GM19467 (cell line): ENCODE data around the gene SHD.

Experiments
- ATAC-seq: cut with Tn5 transposase; IDR thresholded peaks from one replicate; pipeline ENCODE4 v1.9.1; 2021; ENCODE audit warnings: mild to moderate bottlenecking, moderate library complexity; ENCODE audit not compliant: unreplicated experiment

The SHD gene

GRCh38 chr19:4297901-4298809 is 19.1 kb downstream of the SHD start:
- ATAC-seq = no peak

DNA sequence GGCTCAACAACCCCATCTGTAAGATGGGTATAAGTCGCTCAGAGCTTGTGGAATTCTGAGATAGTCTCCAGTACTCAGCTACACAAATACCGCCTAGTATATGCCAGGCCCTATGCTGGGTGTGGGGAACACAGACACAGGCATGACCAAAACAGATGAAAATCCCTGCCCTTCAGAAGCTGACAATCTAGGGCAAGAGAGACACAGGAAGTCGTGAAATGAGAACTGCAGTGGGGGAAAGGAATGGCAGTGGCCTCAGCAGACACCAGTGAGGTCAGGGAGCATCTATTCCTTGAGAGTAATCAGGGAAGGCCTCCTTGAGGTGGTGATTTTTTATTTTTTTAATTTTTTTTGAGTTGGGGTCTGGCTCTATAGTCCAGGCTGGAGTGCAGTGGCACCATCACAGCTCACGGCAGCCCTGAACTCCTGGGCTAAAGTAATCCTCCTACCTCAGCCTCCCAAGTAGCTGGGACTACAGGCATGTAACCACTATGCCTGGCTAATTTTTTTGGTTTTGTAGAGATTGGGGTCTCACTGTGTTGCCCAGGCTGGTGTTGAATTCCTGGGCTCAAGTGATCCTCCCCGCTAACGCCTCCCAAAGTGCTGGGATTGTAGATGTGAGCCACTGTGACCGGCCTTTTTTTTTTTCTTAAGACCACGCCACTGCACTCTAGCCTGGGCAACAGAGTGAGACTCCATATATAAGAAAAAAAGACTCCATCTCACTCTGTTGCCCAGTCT is 19.9 kb downstream of the SHD start:
- no peak for ATAC-seq

DNA sequence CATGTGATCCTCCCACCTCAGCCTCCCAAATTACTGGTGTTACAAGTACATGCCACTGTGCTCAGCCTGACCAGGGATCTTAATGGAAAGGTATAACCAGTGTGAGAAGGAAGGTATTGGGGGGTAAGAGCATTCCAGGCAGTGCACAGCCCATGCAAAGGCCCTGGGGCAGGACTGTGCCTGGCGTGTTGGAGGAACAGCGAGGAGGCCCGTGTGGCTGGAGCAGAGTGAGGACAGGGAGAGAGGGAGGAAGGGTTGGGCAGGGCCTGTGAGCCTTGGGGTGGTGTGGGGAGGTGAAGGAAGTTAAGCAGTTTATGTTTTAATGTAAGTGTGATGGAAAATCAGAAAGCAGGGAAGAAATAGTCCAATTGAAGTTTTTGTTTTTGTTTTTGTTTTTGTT is 21.5 kb downstream of the SHD start:
- ATAC-seq = no peak

DNA sequence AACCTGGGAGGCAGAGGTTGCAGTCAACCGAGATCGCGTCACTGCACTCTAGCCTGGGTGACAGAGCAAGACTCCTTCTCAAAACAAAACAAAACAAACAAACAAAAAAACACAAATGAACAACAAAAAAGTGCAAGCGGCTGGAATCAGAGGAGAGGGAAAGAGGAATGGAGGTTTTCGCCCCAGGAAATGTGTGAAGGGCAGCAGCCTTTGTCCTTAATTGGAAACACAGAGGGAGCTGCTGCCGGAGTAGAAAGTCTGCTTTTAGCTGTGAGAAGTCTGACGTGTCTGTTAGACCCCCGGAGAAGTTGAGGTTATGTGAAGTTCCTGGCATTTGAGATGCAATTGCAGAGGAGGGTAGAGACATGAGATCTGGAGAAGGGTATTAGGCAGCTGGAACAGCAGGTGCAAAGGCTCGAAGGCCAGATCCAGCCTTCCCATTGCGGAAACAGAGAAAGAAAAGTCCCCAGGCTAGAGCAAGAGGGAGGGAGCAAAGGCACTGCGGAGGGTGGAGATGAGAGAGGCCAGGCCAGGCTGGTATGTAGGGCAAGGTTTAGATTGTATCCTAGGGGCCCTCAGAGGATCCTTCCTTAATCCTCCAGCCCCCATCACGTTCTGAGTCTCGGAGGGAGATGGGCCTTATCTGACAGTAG is 22.6 kb downstream of the SHD start:
- no peak for ATAC-seq

DNA sequence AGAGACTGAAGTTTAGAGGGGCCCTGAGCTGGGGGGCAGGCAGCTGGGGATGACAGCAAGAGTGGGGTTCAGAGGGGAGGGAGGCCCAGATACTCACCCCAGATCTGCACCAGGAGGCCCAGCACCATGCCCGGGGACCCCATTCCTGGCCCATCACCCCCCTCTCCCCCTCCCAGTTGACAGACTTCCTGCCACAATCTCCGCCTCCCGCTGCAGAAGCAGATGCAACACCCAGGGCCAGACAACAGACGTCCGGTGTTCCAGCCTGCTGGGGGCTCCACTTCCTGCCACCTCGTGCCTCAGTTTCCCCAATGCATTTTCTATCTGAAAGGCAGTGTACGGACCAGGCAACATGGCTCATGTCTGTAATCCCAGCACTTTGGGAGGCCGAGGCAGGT is 23.2 kb downstream of the SHD start, which contains the start of gene TMIGD2:
Gene TMIGD2, minus strand, starts transcription at position 147 of the 398 bp plus-strand sequence. Its CDS starts 4 bp downstream, at position 143.
- no peak for ATAC-seq

- no peak for ATAC-seq
Observed at GRCh38 chr19:4303819-4304537, 24.9 kb downstream of the SHD start.

DNA sequence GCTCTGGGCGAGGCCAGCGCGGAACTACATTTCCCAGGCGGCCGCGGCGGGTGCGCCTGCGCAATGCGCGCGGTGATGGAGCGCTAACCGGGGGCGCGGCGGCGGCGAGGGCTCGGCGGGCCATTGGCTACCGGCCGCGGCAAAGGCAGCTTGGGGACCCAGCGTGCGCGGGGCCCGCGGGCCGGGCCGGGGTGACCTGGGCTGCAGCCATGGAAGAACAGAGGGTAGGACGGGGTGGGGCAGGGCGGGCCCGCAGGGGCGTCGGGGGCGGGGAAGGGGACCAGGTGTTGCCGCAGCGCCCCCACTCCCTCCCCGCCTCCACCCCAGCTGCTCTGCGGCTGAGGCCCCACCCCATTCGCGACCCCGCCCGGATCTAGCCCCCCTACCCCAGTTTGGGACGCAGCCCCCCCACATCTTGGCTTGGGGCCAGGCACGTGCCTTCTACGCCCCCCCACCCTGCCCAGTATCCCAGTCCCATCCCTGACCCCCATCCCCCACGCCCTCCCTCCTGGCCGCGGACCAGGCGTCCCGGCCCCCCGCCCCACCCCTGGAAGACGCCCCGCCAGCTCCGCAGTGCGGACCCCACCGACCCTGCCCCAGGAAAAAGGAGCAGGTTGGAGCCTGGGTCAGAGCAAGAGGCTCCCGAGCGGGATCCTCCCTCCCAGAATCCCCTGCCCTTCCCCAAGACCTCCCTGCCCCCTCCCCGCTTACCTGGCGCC is 25.6 kb downstream of the SHD start, which contains the start of gene FSD1:
Gene FSD1, plus strand, starts transcription at position 61 of the 719 bp plus-strand sequence. Its CDS starts 149 bp downstream, at position 210.
- no peak for ATAC-seq

DNA sequence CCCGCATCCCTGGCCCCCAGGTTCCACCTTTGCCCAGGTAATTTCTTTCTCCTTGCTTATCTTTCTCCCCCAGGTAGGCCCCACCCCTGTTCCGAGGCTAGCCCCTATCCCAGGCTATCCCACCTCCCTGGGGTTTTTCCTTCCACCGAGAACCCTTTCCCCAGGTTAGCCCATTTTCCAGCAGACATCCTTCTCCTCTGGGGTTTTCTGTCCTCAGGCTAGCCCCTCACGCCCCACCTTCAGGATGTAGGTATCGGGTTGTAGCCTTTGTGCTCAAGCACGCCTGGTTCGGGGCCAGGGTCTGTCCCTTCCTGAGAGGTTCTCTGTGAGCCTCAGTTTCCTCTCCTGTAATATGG is 26.2 kb downstream of the SHD start:
- ATAC-seq = no peak

DNA sequence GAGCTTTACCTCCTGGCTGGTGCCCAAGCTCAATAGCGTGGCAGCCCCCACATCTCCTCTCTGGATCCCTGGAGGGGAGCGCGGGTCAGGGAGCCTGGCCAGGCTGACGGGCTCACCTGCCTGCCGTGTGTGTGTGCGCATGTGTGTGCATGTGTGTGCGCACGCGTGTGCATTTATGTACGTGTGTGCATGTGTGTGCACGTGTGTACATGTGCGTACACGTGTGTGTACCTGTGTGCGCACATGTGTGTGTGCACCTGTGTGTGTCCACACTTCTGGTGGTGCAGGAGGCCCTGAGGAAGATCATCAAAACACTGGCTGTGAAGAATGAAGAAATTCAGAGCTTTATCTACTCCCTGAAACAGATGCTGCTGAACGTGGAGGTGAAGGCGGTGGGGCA is 26.6 kb downstream of the SHD start:
- ATAC-seq = no peak

GRCh38 chr19:4310247-4311121 is 31.4 kb downstream of the SHD start:
- ATAC-seq = no peak

DNA sequence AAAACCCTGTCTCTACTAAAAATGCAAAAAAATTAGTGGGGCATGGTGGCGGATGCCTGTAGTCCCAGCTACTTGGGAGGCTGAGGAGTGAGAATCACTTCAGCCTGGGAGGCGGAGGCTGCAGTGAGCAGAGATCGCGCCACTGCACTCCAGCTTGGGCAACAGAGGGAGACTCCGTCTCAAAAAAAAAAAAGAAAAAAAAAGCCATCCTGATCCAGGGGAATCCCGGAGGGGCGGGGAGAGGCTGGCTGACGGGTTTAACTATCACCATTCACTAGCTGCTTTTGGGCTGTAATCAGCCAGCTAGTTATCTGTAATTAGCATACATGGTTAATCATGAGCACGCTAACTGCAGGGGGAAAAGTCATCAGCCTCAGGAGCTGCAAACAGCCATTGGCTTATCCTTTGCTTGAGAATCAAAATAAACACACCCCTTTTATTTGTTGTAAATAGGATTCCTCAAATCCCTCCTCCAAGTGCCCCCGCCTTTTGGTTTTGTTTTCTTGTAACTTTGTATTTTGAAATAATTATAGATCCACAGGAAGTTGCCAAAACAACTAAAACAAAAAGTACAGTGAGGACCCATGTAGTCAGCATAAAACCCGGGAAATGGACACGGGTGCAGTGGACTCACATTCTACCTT is 34.9 kb downstream of the SHD start:
- no peak for ATAC-seq

DNA sequence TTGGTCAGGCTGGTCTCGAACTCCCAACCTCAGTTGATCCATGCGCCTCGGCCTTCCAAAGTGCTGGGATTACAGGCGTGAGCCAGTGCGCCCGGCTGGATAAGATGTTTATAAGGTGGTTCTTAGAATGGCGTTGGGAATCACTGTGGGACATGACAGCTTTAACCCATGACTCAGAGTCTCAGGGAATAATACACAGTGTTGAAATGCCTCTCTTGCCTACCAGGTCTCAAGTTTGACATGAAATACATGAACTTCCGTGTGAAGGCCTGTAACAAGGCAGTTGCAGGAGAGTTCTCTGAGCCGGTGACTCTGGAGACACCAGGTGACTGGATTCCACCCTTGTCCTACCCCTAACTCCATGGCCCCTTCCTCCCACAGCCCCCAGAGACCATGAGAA is 37.9 kb downstream of the SHD start:
- no peak for ATAC-seq

DNA sequence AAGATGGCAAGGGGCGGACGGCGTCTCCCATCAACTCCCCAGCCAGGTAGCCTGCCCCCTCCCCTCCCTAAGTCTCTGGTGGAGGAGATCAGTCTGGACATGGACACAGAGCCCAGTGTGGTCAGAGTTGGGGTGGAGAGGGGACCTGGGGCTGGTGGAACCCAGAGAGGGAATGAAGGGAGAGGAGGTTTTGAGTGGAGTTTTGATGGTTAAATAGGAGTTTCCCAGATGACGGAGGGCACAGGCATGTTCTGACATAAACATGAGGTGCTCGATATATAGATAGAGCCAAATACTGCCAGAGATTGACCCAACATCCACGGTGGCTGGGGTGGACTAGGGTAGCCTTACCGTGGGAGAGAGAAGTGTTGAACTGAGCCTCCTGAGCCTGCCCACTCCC is 39.4 kb downstream of the SHD start:
- ATAC-seq = no peak

DNA sequence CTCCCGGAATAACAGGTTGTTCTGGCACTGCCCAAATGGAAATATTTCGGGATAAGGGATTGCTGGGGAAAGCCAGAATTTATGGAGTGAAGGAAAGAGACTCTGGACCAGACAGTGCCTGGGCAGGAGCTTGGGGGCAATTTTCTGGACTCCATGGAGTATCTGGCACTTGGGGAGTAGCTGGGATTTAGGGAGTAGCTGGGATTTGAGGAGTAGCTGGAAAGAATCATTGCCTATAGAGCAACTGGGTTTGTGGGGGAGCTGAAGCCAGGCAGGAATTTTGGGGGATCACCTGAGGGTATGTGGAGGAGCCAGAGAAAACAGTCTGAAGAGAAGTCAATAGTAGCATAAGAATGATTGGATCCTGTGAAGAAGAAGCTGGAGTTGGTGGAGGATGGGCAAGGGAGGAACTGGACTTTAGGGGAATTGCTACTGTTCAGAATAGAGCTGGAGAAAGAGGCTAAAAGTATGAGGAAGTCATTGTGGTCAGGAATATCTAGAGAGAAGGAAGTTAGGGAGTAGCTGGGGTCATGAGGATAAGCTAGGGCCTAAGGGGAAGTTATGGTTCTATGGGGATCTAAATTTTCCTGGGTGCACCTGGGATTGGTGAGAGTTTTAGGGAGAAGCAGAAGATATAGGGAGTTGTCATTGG is 40.1 kb downstream of the SHD start:
- no peak for ATAC-seq

DNA sequence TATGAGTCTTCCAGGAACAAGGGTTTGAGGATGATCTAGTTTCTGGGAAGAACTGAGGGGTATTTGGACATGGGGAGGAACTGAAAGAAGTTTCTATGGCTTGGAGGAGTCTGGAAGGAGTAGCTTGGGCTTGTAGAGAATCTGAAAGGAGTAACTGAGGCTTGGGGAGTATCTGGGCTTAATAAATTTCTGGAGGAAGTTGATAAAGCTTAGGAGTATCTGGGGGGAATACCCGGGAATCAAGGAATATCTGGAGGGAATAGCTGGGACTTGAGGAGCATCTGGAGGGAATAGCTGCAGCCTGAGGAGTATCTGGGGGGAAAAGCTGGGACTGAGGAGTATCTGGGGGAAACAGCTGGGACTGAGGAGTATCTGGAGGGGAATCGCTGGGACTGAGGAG is 41.4 kb downstream of the SHD start:
- ATAC-seq = no peak

- ATAC-seq = no peak
Observed at GRCh38 chr19:4322942-4323665, 44.0 kb downstream of the SHD start.

- no peak for ATAC-seq
Observed at GRCh38 chr19:4323692-4324091, 44.6 kb downstream of the SHD start.

DNA sequence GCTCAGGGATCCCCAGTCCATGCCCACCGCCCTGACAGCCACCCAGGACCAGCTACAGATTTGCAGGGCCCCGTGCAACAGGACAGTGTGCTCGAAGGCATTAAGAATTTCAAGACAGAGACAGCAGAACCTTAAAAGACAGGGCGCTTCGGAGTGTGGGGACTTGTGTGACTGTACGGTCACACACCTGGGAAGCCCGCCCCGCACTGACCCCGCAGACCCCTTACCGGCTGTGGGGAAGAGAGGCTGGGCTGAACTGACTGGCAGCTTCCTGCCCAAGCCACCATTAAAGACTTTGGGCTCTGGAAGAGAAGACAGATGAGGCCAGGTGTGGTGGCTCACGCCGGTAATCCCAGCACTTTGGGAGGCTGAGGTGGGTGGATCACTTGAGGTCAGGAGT is 45.2 kb downstream of the SHD start:
- no peak for ATAC-seq
